Ishikawa (cell line): ENCODE results near the gene ALX3.

ENCODE experiments used
- CEBPB ChIP-seq: IDR thresholded peaks from 2 replicates; pipeline ENCODE4 v1.6.1; 2012
- CREB1 ChIP-seq: IDR thresholded peaks from 2 replicates; pipeline ENCODE4 v1.6.1; 2012; ENCODE audit warnings: low read depth
- EGR1 ChIP-seq: IDR thresholded peaks from 2 replicates; pipeline ENCODE4 v1.6.1; 2012
- EP300 ChIP-seq: IDR thresholded peaks from 2 replicates; pipeline ENCODE4 v1.6.1; 2012; ENCODE audit warnings: borderline replicate concordance
- FOXM1 ChIP-seq: IDR thresholded peaks from 2 replicates; pipeline ENCODE4 v1.6.1; 2012; ENCODE audit warnings: low read depth, borderline replicate concordance
- MAX ChIP-seq: IDR thresholded peaks from 2 replicates; pipeline ENCODE4 v1.6.1; 2012
- NFIC ChIP-seq: IDR thresholded peaks from 2 replicates; pipeline ENCODE4 v1.6.1; 2012
- RAD21 ChIP-seq: IDR thresholded peaks from 2 replicates; pipeline ENCODE4 v1.6.1; 2012; ENCODE audit warnings: low read depth
- REST ChIP-seq: IDR thresholded peaks from 2 replicates; pipeline ENCODE4 v1.6.1; 2012; ENCODE audit warnings: low read depth, mild to moderate bottlenecking
- TAF1 ChIP-seq: IDR thresholded peaks from 2 replicates; pipeline ENCODE4 v1.6.1; 2012; ENCODE audit warnings: low read depth, mild to moderate bottlenecking
- TCF12 ChIP-seq: IDR thresholded peaks from 2 replicates; pipeline ENCODE4 v1.6.1; 2012; ENCODE audit warnings: low read depth
- TEAD4 ChIP-seq: IDR thresholded peaks from 2 replicates; pipeline ENCODE4 v1.6.1; 2012
- USF1 ChIP-seq: IDR thresholded peaks from 2 replicates; pipeline ENCODE4 v1.6.1; 2012
- YY1 ChIP-seq: IDR thresholded peaks from 2 replicates; pipeline ENCODE4 v1.6.1; 2012; ENCODE audit warnings: low read depth
- ZBTB7A ChIP-seq: IDR thresholded peaks from 2 replicates; pipeline ENCODE4 v1.6.1; 2012; ENCODE audit warnings: low read depth

Gene ALX3

GRCh38 chr1:110060662-110061060 lies 9.8 kb downstream of the ALX3 start:
- TF ChIP-seq MAX: no peak
- TF ChIP-seq RAD21: no peak
- no peak for TF ChIP-seq REST
- TF ChIP-seq YY1: no peak
- TF ChIP-seq TCF12: no peak
- TF ChIP-seq NFIC: no peak
- TF ChIP-seq ZBTB7A: no peak
- TF ChIP-seq EGR1: no peak

- no peak; the same call in 1 of the 2 replicates for TF ChIP-seq RAD21
- no peak for TF ChIP-seq EP300
- no peak for TF ChIP-seq TAF1
- no peak for TF ChIP-seq REST
- no peak for TF ChIP-seq TEAD4
- TF ChIP-seq USF1: no peak
- no peak for TF ChIP-seq EGR1
These were observed 10.3 kb downstream of the ALX3 start for GRCh38 chr1:110060034-110060661.

GRCh38 chr1:110059133-110059863 lies 11.2 kb downstream of the ALX3 start:
- TF ChIP-seq TCF12: no peak
- TF ChIP-seq NFIC: no peak
- TF ChIP-seq CREB1: no peak
- TF ChIP-seq REST: no peak
- no peak for TF ChIP-seq MAX
- TF ChIP-seq YY1: no peak
- no peak for TF ChIP-seq CEBPB
- no peak for TF ChIP-seq EGR1
- TF ChIP-seq RAD21: no peak
- TF ChIP-seq TAF1: no peak
- TF ChIP-seq EP300: no peak
- TF ChIP-seq TEAD4: no peak
- TF ChIP-seq FOXM1: no peak
- no peak for TF ChIP-seq USF1
- no peak for TF ChIP-seq ZBTB7A

GRCh38 chr1:110058591-110058990 lies 11.9 kb downstream of the ALX3 start:
- TF ChIP-seq REST (no peak), RAD21 (no peak), ZBTB7A (no peak), YY1 (no peak), TAF1 (no peak), TEAD4 (no peak), FOXM1 (no peak), EP300 (no peak), MAX (no peak), NFIC (no peak), CEBPB (no peak), USF1 (no peak), CREB1 (no peak)
